ENCODE measurements around the gene C10orf67. TPM values are rescaled to one million over a fixed set of nuclear protein-coding genes. Genes with fewer than 3 reads are reported as not detected.
A peak's percentile ranks its signal among the peaks of the same experiment; 100 is the strongest.

Gene C10orf67
- total and polyA plus RNA-seq, 2 experiments from 2014 or later, result under 0.01 to 1.1 TPM

DNA sequence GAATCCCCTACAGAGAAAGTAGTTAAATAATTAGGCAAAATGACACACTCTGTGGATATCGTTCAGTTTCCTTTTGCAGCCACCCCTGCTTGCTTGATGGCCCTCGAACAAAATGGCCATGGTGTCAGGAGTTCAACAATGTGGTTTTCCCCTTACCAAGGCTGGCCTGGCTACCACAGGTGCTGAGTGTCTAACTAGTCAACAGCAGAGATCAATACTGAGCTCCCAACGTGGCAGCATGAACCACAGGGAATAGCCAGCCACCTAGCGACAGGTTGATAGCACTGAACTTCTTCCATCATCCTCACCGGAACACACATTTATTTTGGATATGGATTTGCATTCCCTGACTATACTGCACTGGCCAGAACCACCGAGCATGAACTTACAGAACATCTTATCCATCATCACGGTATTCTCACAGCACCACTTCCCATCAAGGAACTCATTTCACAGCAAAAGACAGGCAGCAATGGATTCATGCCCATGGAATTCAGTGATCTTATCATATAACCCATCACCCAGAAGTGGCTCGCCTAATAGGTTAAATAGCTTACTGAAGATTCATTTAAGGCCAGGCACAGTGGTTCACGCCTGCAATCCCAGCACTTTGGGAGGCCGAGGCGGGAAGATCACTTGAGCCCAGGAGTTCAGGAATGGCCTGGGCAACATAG, 6.3 kb downstream of the C10orf67 start:
- Histone ChIP-seq H4K20me1 (ENCODE audit: insufficient read depth) (no peaks in the 10 kb centered on the region), H3K9ac (no peak overlapping the region), H3K36me3 (ENCODE audit: low read depth) (no peaks in the 10 kb centered on the region), H3K4me3 (no peak overlapping the region), H3K79me2 (ENCODE audit: insufficient read depth) (no peaks in the 10 kb centered on the region), H3K27ac (peak overlapping the region; percentile 64), H3K9me2 (ENCODE audit: insufficient read depth) (no peaks in the 10 kb centered on the region), H3K9me3 (ENCODE audit: low read depth) (no peaks in the 10 kb centered on the region), H3K27me3 (replicated peaks; ENCODE audit: insufficient read depth) (no peaks in the 10 kb centered on the region), H3F3A (ENCODE audit: insufficient read depth) (peaks cover 27% of the 10 kb centered on the region), H3K4me2 (ENCODE audit: unreplicated experiment) (no peak overlapping the region), H2AFZ (0 out of 2 replicates have a peak overlapping the region, but pooled peaks have one; percentile 28), H3K4me1 (ENCODE audit: insufficient read depth) (peaks cover 27% of the 10 kb centered on the region)
- DNase-seq, result peak; percentile 70
- in situ Hi-C loops (cut with MboI), result no loop called here
- WGBS, 2 experiments (ENCODE audit: low coverage in 1 of 2, low lambda C conversion rate in 2 of 2, missing lambda C conversion rate in 2 of 2), result 39 to 43% methylated on average over 11 of the region's 11 CpGs
- TF ChIP-seq EZH2phosphoT487 (IDR thresholded peaks at IDR 0.05; ENCODE audit: insufficient read depth, low read depth), result 0 out of 2 replicates have a peak, but pooled peaks have one; percentile 31
- no peak for TF ChIP-seq EZH2 (IDR thresholded peaks at IDR 0.05; ENCODE audit: insufficient read depth, poor library complexity, severe bottlenecking)

DNA sequence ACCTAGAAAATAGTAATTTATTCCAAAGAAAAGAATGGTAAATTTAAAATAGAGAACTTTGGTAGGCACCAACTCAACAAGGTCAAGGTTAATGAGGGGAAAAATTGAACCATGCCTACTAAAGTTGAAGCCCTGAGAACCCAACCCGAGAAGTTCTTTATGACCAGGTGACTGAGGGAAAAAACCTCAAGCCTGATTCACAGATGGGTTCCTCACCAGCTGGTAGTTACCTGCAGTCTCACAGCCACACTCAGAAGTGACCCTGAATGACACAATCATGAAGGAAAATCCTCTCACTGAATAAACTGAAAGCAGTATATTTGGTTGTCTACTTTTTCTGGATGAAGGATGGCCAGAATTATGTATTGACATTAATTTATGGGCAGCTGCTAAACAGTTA, 7.0 kb downstream of the C10orf67 start:
- WGBS, 2 experiments (ENCODE audit: low coverage in 1 of 2, low lambda C conversion rate in 2 of 2, missing lambda C conversion rate in 2 of 2), result 93 to 100% methylated on average over 1 of the region's 1 CpG
- no peaks in the 10 kb centered on the region for H4K20me1 ChIP-seq (ENCODE audit: insufficient read depth)
- in situ Hi-C loops (cut with MboI), result no loop called here
- H3F3A ChIP-seq (ENCODE audit: insufficient read depth), result peaks cover 27% of the 10 kb centered on the region
- H3K4me1 ChIP-seq (ENCODE audit: insufficient read depth), result peaks cover 28% of the 10 kb centered on the region
- DNase-seq, result no peak
- H3K79me2 ChIP-seq (ENCODE audit: insufficient read depth), result no peaks in the 10 kb centered on the region
- H3K27me3 ChIP-seq (replicated peaks; ENCODE audit: insufficient read depth), result no peaks in the 10 kb centered on the region
- no peaks in the 10 kb centered on the region for H3K36me3 ChIP-seq (ENCODE audit: low read depth)
- H3K9me2 ChIP-seq (ENCODE audit: insufficient read depth), result no peaks in the 10 kb centered on the region
- no peak overlapping the region for H3K4me3 ChIP-seq
- H3K9ac ChIP-seq, result no peak overlapping the region
- TF ChIP-seq EZH2 (IDR thresholded peaks at IDR 0.05; ENCODE audit: insufficient read depth, poor library complexity, severe bottlenecking) (no peak), EZH2phosphoT487 (IDR thresholded peaks at IDR 0.05; ENCODE audit: insufficient read depth, low read depth) (no peak)
- no peaks in the 10 kb centered on the region for H3K9me3 ChIP-seq (ENCODE audit: low read depth)
- H2AFZ ChIP-seq, result no peak overlapping the region
- no peak overlapping the region for H3K27ac ChIP-seq
- no peak overlapping the region for H3K4me2 ChIP-seq (ENCODE audit: unreplicated experiment)

DNA sequence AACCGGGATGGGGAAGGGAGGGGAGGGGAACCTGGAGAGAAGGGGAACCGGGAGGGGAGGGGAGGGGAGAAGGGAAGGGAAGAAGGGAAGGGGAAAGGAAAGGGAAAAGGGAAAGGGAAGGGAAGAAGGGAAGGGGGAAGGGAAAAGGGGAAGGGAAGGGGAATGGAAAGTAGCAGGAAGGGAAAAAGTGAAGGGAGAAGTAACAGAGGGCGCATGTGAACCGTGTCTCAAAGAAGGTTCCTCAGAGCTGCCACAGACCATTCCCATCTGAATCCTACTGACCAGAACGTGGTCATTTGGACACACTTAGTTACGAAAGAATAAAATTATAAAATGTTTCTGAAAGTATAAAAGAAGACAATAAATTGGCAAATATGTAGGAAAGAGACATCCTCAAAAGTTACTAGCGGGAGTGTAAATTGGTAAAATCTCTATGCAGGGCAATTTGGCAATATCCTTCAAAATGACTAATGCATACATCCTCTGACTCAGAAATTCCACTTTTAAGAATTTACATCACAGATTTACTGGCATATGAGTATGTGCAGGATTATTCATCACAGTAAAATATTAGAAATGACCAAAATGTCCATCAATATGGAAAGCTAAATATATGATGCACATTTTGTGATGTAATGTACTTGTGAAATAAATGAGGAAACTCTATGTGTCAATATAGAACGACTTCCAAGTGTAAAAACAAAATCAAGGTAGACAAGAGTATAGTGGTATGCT, 12.9 kb downstream of the C10orf67 start:
- Histone ChIP-seq H3K9ac (no peak overlapping the region), H3K27ac (peak overlapping the region; percentile 30)

DNA sequence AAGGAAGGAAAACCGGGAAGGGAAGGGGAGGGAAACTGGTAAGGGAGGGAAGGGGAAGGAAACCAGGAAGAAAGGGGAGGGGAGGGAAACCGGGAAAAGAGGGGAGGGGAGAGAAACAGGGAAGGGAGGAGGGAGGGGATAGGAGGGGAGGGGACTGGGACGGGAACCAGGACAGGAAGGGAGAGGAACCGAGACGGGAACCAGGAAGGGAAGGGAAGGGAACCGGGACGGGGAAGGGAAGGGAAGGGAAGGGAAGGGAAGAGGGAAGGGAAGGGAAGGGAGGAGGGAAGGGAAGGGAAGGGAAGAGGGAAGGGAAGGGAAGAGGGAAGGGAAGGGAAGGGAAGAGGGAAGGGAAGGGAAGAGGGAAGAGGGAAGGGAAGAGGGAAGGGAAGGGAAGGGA, 13.6 kb downstream of the C10orf67 start:
- WGBS, 2 experiments (ENCODE audit: low coverage in 1 of 2, low lambda C conversion rate in 2 of 2, missing lambda C conversion rate in 2 of 2), result 34 to 88% methylated on average over 3 to 7 of the region's 7 CpGs
- Histone ChIP-seq H2AFZ (no peak overlapping the region), H3K4me2 (ENCODE audit: unreplicated experiment) (no peak overlapping the region), H3K4me1 (ENCODE audit: insufficient read depth) (peaks cover 12% of the 10 kb centered on the region), H3K79me2 (ENCODE audit: insufficient read depth) (no peaks in the 10 kb centered on the region), H3K27me3 (replicated peaks; ENCODE audit: insufficient read depth) (no peaks in the 10 kb centered on the region), H4K20me1 (ENCODE audit: insufficient read depth) (no peaks in the 10 kb centered on the region), H3K9ac (no peak overlapping the region), H3K27ac (no peak overlapping the region), H3K4me3 (no peak overlapping the region), H3K36me3 (ENCODE audit: low read depth) (no peaks in the 10 kb centered on the region), H3K9me2 (ENCODE audit: insufficient read depth) (no peaks in the 10 kb centered on the region), H3F3A (ENCODE audit: insufficient read depth) (no peaks in the 10 kb centered on the region), H3K9me3 (ENCODE audit: low read depth) (no peaks in the 10 kb centered on the region)
- in situ Hi-C loops (cut with MboI), result no loop called here
- TF ChIP-seq EZH2phosphoT487 (IDR thresholded peaks at IDR 0.05; ENCODE audit: insufficient read depth, low read depth) (no peak), EZH2 (IDR thresholded peaks at IDR 0.05; ENCODE audit: insufficient read depth, poor library complexity, severe bottlenecking) (no peak)
- DNase-seq, result no peak

More for the DNA sequence above, 12.9 kb downstream of the C10orf67 start:
- H3K4me3 ChIP-seq, result no peak overlapping the region
- H4K20me1 ChIP-seq (ENCODE audit: insufficient read depth), result no peaks in the 10 kb centered on the region
- in situ Hi-C loops (cut with MboI), result no loop called here
- H3F3A ChIP-seq (ENCODE audit: insufficient read depth), result no peaks in the 10 kb centered on the region
- WGBS, 2 experiments (ENCODE audit: low coverage in 1 of 2, low lambda C conversion rate in 2 of 2, missing lambda C conversion rate in 2 of 2), result 57% methylated on average over 7 to 8 of the region's 8 CpGs
- peaks cover 12% of the 10 kb centered on the region for H3K4me1 ChIP-seq (ENCODE audit: insufficient read depth)
- H2AFZ ChIP-seq, result no peak overlapping the region
- no peak for TF ChIP-seq EZH2phosphoT487 (IDR thresholded peaks at IDR 0.05; ENCODE audit: insufficient read depth, low read depth)
- no peak for TF ChIP-seq EZH2 (IDR thresholded peaks at IDR 0.05; ENCODE audit: insufficient read depth, poor library complexity, severe bottlenecking)
- H3K36me3 ChIP-seq (ENCODE audit: low read depth), result no peaks in the 10 kb centered on the region
- no peaks in the 10 kb centered on the region for H3K79me2 ChIP-seq (ENCODE audit: insufficient read depth)
- DNase-seq, result peak; percentile 88
- H3K9me3 ChIP-seq (ENCODE audit: low read depth), result no peaks in the 10 kb centered on the region
- peak overlapping the region; percentile 52 for H3K4me2 ChIP-seq (ENCODE audit: unreplicated experiment)
- H3K9me2 ChIP-seq (ENCODE audit: insufficient read depth), result no peaks in the 10 kb centered on the region
- no peaks in the 10 kb centered on the region for H3K27me3 ChIP-seq (replicated peaks; ENCODE audit: insufficient read depth)
